Thyroid gland (tissue), 4 donors: ENCODE results near the gene ASPDH. TPM values are rescaled to one million over a fixed set of nuclear protein-coding genes. Genes with fewer than 3 reads are reported as not detected.

Experiments
- DNase-seq, 2 donors: peaks; one replicate each; pipeline ENCODE4 v3.0.0-alpha.2; 2019
- H3K27ac ChIP-seq, 3 donors: fragments of 200-600 bp; sonication (generic); 1 replicate in 2 of 3; 2 replicates in 1 of 3; pipeline ENCODE4 v1.5.1; 2016 to 2019; ENCODE audit warnings: mild to moderate bottlenecking in 1 of 3, moderate library complexity in 1 of 3
- H3K27me3 ChIP-seq: fragments of 200-600 bp; sonication (generic); one replicate; pipeline ENCODE4 v1.5.1; 2019
- H3K36me3 ChIP-seq, 2 donors: fragments of 200-600 bp; sonication (generic); one replicate each; pipeline ENCODE4 v1.5.1; 2016 to 2019
- H3K4me1 ChIP-seq, 2 donors: fragments of 200-600 bp; sonication (generic); one replicate each; pipeline ENCODE4 v1.5.1; 2017 to 2019
- H3K4me3 ChIP-seq, 3 donors: fragments of 200-600 bp; sonication (generic); replicated peaks in 1 of 3; 1 replicate in 2 of 3; 2 replicates in 1 of 3; pipeline ENCODE4 v1.5.1; 2016; ENCODE audit warnings: mild to moderate bottlenecking in 1 of 3
- H3K9me3 ChIP-seq: fragments of 200-600 bp; sonication (generic); one replicate; pipeline ENCODE4 v1.5.1; 2017
- CTCF ChIP-seq, 6 experiments: fragments of 200-600 bp in 3 of 6; fragments of 450-650 bp in 3 of 6; sonication (generic) in 3 of 6; IDR thresholded peaks; one replicate each; pipeline ENCODE4 v1.5.1; 2016 to 2019; ENCODE audit warnings: antibody characterized with exemption in 6 of 6, mild to moderate bottlenecking in 2 of 6, inconsistent platforms in 1 of 6, moderate library complexity in 1 of 6
- POLR2A ChIP-seq, 2 donors: fragments of 450-650 bp; IDR thresholded peaks; one replicate each; pipeline ENCODE4 v1.6.1; 2017; ENCODE audit warnings: antibody characterized with exemption in 2 of 2, mild to moderate bottlenecking in 2 of 2, moderate library complexity in 1 of 2
- WGBS, 2 donors: methylation state at CpG; one replicate each; pipeline ENCODE4 v1.1.5; 2017; 5-methylcytosine and 5-hydroxymethylcytosine counted together
- intact Hi-C: fragments of 100-400 bp; cut with DNase I; formaldehyde crosslinking; loops from one replicate; pipeline ENCODE4 v1.15.1; 2023
- total RNA-seq, 4 donors: library from RNA; depleted of rRNA; stranded (reverse); fragments of >200 nt; gene quantifications; one replicate each; pipeline ENCODE4 v1.2.3, GENCODE V29; 2016

ASPDH gene
- total RNA-seq, 4 donors from 2014 or later: not detected

GRCh38 chr19:50510700-50511068 lies 3.0 kb downstream of the ASPDH start:
- Histone ChIP-seq H3K36me3 (peaks cover 0 to 6% of the 10 kb centered on the region in 2 donors), H3K27me3 (no peaks in the 10 kb centered on the region), H3K4me3 (peak overlapping the region in 2 of 3 donors; percentile 59 to 69), H3K9me3 (no peaks in the 10 kb centered on the region), H3K4me1 (peaks cover 6 to 10% of the 10 kb centered on the region in 2 donors), H3K27ac (peak overlapping the region in 2 of 3 donors; percentile 57 to 69)
- intact Hi-C loops: loop anchor here (5.0 kb wide), 1 partner anchor 33 kb away; the partner anchor contains the start of genes EMC10 and GARIN5A
- TF ChIP-seq POLR2A (IDR thresholded peaks at IDR 0.05) (no peak), CTCF (IDR thresholded peaks at IDR 0.05) (peak in 1 of 6 experiments; percentile 7)
- 5 to 14% methylated on average over 10 of the region's 10 CpGs for WGBS, 2 donors
- no peak for DNase-seq

GRCh38 chr19:50510121-50510670 lies 3.5 kb downstream of the ASPDH start:
- H3K36me3 ChIP-seq: peaks cover 0 to 6% of the 10 kb centered on the region in 2 donors
- intact Hi-C loops: loop anchor here (5.0 kb wide), 1 partner anchor 33 kb away; the partner anchor contains the start of genes EMC10 and GARIN5A
- 58 to 68% methylated on average over 14 to 19 of the region's 26 CpGs for WGBS, 2 donors
- no peaks in the 10 kb centered on the region for H3K9me3 ChIP-seq
- no peaks in the 10 kb centered on the region for H3K27me3 ChIP-seq
- H3K27ac ChIP-seq: peak overlapping the region in 1 of 3 donors; percentile 69
- peaks cover 6 to 10% of the 10 kb centered on the region in 2 donors for H3K4me1 ChIP-seq
- DNase-seq: no peak
- peak overlapping the region in 2 of 3 donors; percentile 59 to 69 for H3K4me3 ChIP-seq
- no peak for TF ChIP-seq POLR2A (IDR thresholded peaks at IDR 0.05)
- no peak for TF ChIP-seq CTCF (IDR thresholded peaks at IDR 0.05)

- H3K27me3 ChIP-seq: no peaks in the 10 kb centered on the region
- H3K9me3 ChIP-seq: no peaks in the 10 kb centered on the region
- no peak overlapping the region for H3K27ac ChIP-seq
- H3K4me3 ChIP-seq: no peak overlapping the region
- intact Hi-C loops: no loop called here
- 86 to 88% methylated on average over 11 of the region's 11 CpGs for WGBS, 2 donors
- H3K4me1 ChIP-seq: peaks cover 6 to 10% of the 10 kb centered on the region in 2 donors
- no peak for DNase-seq
- H3K36me3 ChIP-seq: peaks cover 0 to 6% of the 10 kb centered on the region in 2 donors
- TF ChIP-seq CTCF (IDR thresholded peaks at IDR 0.05) (no peak), POLR2A (IDR thresholded peaks at IDR 0.05) (no peak)
Measured at GRCh38 chr19:50509366-50509765, 4.3 kb downstream of the ASPDH start.

GRCh38 chr19:50508843-50509190 lies 4.9 kb downstream of the ASPDH start:
- no peaks in the 10 kb centered on the region for H3K9me3 ChIP-seq
- 81 to 82% methylated on average over 3 of the region's 3 CpGs for WGBS, 2 donors
- no peak overlapping the region for H3K4me3 ChIP-seq
- no peaks in the 10 kb centered on the region for H3K27me3 ChIP-seq
- intact Hi-C loops: no loop called here
- H3K4me1 ChIP-seq: peaks cover 6 to 10% of the 10 kb centered on the region in 2 donors
- H3K27ac ChIP-seq: no peak overlapping the region
- no peak for DNase-seq
- peaks cover 0 to 6% of the 10 kb centered on the region in 2 donors for H3K36me3 ChIP-seq
- TF ChIP-seq POLR2A (IDR thresholded peaks at IDR 0.05): no peak
- TF ChIP-seq CTCF (IDR thresholded peaks at IDR 0.05): no peak

- Histone ChIP-seq H3K9me3 (no peaks in the 10 kb centered on the region), H3K4me3 (no peak overlapping the region), H3K4me1 (peaks cover 12 to 15% of the 10 kb centered on the region in 2 donors), H3K36me3 (peaks cover 0 to 6% of the 10 kb centered on the region in 2 donors), H3K27me3 (no peaks in the 10 kb centered on the region), H3K27ac (no peak overlapping the region)
- intact Hi-C loops: no loop called here
- WGBS, 2 donors: 93 to 99% methylated on average over 5 to 8 of the region's 8 CpGs
- DNase-seq: no peak
- no peak for TF ChIP-seq CTCF (IDR thresholded peaks at IDR 0.05)
- TF ChIP-seq POLR2A (IDR thresholded peaks at IDR 0.05): no peak
Measured at GRCh38 chr19:50507376-50507775, 6.3 kb downstream of the ASPDH start.
